Activated T-helper 2 cell treated with anti-CD3 and anti-CD28 coated beads, Interferon-gamma antibody, Interleukin-2, Interleukin-4, amounts not matched to agents 10 μg/mL and 5 μg/mL and 100 μg/mL, durations not matched to agents 14 hours and 24 hours and 36 hours (primary cell): Measurements from ENCODE around the gene CD177. TPM values are rescaled to one million over a fixed set of nuclear protein-coding genes. Genes with fewer than 3 reads are reported as not detected.
"Not testable (repeated sequence)": the region's sequence is repeated elsewhere in the genome, so short reads cannot be mapped to it uniquely, and the experiment has no call there.

Source experiments
- DNase-seq: peaks from one replicate; pipeline ENCODE4 v3.0.0; 2021; ENCODE audit warnings: low spot score
- H3K27ac Mint-ChIP-seq: one replicate; pipeline ENCODE4 v1.8.0; 2021; ENCODE audit warnings: mixed read lengths
- H3K27me3 Mint-ChIP-seq: one replicate; pipeline ENCODE4 v1.8.0; 2021; ENCODE audit warnings: low read depth, mixed read lengths
- H3K36me3 Mint-ChIP-seq: one replicate; pipeline ENCODE4 v1.8.0; 2021; ENCODE audit warnings: low read depth, mixed read lengths
- H3K4me1 Mint-ChIP-seq: one replicate; pipeline ENCODE4 v1.8.0; 2021; ENCODE audit warnings: low read depth, mixed read lengths
- H3K4me3 Mint-ChIP-seq: one replicate; pipeline ENCODE4 v1.8.0; 2021; ENCODE audit warnings: low read depth, mild to moderate bottlenecking, moderate library complexity, mixed read lengths
- H3K9me3 Mint-ChIP-seq: one replicate; pipeline ENCODE4 v1.8.0; 2021; ENCODE audit warnings: mixed read lengths
- intact Hi-C: fragments of 100-400 bp; cut with micrococcal nuclease; formaldehyde crosslinking; loops from one replicate; pipeline ENCODE4 v1.15.1; 2023
- total RNA-seq: library from RNA; stranded (reverse); gene quantifications from 2 replicates; pipeline ENCODE4 v1.2.3, GENCODE V29; 2022

Gene CD177
- total RNA-seq, 1 donor from 2014 or later: not detected

- DNase-seq, H3K9me3 Mint-ChIP-seq, H3K4me1 Mint-ChIP-seq, intact Hi-C loops, H3K4me3 Mint-ChIP-seq, H3K36me3 Mint-ChIP-seq, H3K27ac Mint-ChIP-seq, H3K27me3 Mint-ChIP-seq: not testable (repeated sequence)
Observed at GRCh38 chr19:43368897-43369296, 15.4 kb downstream of the CD177 start.

GRCh38 chr19:43371909-43372308, 18.4 kb downstream of the CD177 start:
- no peak for DNase-seq
- H3K4me3 Mint-ChIP-seq: no peak overlapping the region
- intact Hi-C loops: no loop called here
- no peaks in the 10 kb centered on the region for H3K27me3 Mint-ChIP-seq
- no peak overlapping the region for H3K27ac Mint-ChIP-seq
- H3K36me3 Mint-ChIP-seq: no peaks in the 10 kb centered on the region
- H3K9me3 Mint-ChIP-seq: no peaks in the 10 kb centered on the region
- no peaks in the 10 kb centered on the region for H3K4me1 Mint-ChIP-seq

- Mint-ChIP-seq H3K9me3 (no peaks in the 10 kb centered on the region), H3K4me3 (no peak overlapping the region), H3K4me1 (no peaks in the 10 kb centered on the region), H3K27ac (no peak overlapping the region), H3K36me3 (no peaks in the 10 kb centered on the region), H3K27me3 (no peaks in the 10 kb centered on the region)
- no peak for DNase-seq
- intact Hi-C loops: no loop called here
Observed at GRCh38 chr19:43372462-43372861, 19.0 kb downstream of the CD177 start.

GRCh38 chr19:43377624-43378023, 24.1 kb downstream of the CD177 start:
- H3K36me3 Mint-ChIP-seq, H3K27ac Mint-ChIP-seq, H3K4me3 Mint-ChIP-seq, H3K4me1 Mint-ChIP-seq, H3K9me3 Mint-ChIP-seq, H3K27me3 Mint-ChIP-seq, intact Hi-C loops, DNase-seq: not testable (repeated sequence)

GRCh38 chr19:43380008-43380407, 26.5 kb downstream of the CD177 start:
- Mint-ChIP-seq H3K27me3 (no peaks in the 10 kb centered on the region), H3K36me3 (no peaks in the 10 kb centered on the region), H3K4me3 (no peak overlapping the region), H3K4me1 (no peaks in the 10 kb centered on the region), H3K9me3 (no peaks in the 10 kb centered on the region), H3K27ac (no peak overlapping the region)
- intact Hi-C loops: no loop called here
- DNase-seq: no peak

- Mint-ChIP-seq H3K27ac (no peak overlapping the region), H3K27me3 (no peaks in the 10 kb centered on the region), H3K4me3 (no peak overlapping the region), H3K9me3 (no peaks in the 10 kb centered on the region), H3K36me3 (no peaks in the 10 kb centered on the region), H3K4me1 (no peaks in the 10 kb centered on the region)
- no peak for DNase-seq
- intact Hi-C loops: no loop called here
Observed at GRCh38 chr19:43380771-43381386, 27.4 kb downstream of the CD177 start.

- H3K9me3 Mint-ChIP-seq, H3K36me3 Mint-ChIP-seq, DNase-seq, H3K27me3 Mint-ChIP-seq, intact Hi-C loops, H3K4me1 Mint-ChIP-seq, H3K27ac Mint-ChIP-seq, H3K4me3 Mint-ChIP-seq: not testable (repeated sequence)
Observed at GRCh38 chr19:43382586-43383216, 29.2 kb downstream of the CD177 start.

GRCh38 chr19:43383254-43383653, 29.8 kb downstream of the CD177 start:
- H3K27me3 Mint-ChIP-seq, H3K27ac Mint-ChIP-seq, DNase-seq, H3K36me3 Mint-ChIP-seq, H3K4me1 Mint-ChIP-seq, intact Hi-C loops, H3K9me3 Mint-ChIP-seq, H3K4me3 Mint-ChIP-seq: not testable (repeated sequence)

GRCh38 chr19:43383759-43384158, 30.3 kb downstream of the CD177 start:
- intact Hi-C loops, H3K27me3 Mint-ChIP-seq, H3K9me3 Mint-ChIP-seq, H3K27ac Mint-ChIP-seq, H3K4me3 Mint-ChIP-seq, H3K4me1 Mint-ChIP-seq, DNase-seq, H3K36me3 Mint-ChIP-seq: not testable (repeated sequence)

GRCh38 chr19:43390903-43391551, 37.5 kb downstream of the CD177 start:
- not testable (repeated sequence) for H3K4me1 Mint-ChIP-seq, H3K4me3 Mint-ChIP-seq, H3K36me3 Mint-ChIP-seq

GRCh38 chr19:43391552-43391935, 38.1 kb downstream of the CD177 start:
- H3K36me3 Mint-ChIP-seq, H3K27me3 Mint-ChIP-seq, intact Hi-C loops, DNase-seq, H3K27ac Mint-ChIP-seq, H3K4me3 Mint-ChIP-seq, H3K4me1 Mint-ChIP-seq, H3K9me3 Mint-ChIP-seq: not testable (repeated sequence)

More at GRCh38 chr19:43390903-43391551, 37.5 kb downstream of the CD177 start:
- H3K27me3 Mint-ChIP-seq, DNase-seq, H3K9me3 Mint-ChIP-seq, intact Hi-C loops, H3K27ac Mint-ChIP-seq: not testable (repeated sequence)

GRCh38 chr19:43393501-43393900, 40.0 kb downstream of the CD177 start:
- DNase-seq, H3K4me3 Mint-ChIP-seq, H3K9me3 Mint-ChIP-seq, H3K27ac Mint-ChIP-seq, H3K36me3 Mint-ChIP-seq, intact Hi-C loops, H3K27me3 Mint-ChIP-seq, H3K4me1 Mint-ChIP-seq: not testable (repeated sequence)

GRCh38 chr19:43395561-43395960, 42.1 kb downstream of the CD177 start:
- H3K27ac Mint-ChIP-seq: no peak overlapping the region
- no peaks in the 10 kb centered on the region for H3K4me1 Mint-ChIP-seq
- no peaks in the 10 kb centered on the region for H3K36me3 Mint-ChIP-seq
- H3K27me3 Mint-ChIP-seq: peaks cover 1% of the 10 kb centered on the region
- no peak for DNase-seq
- H3K9me3 Mint-ChIP-seq: no peaks in the 10 kb centered on the region
- no peak overlapping the region for H3K4me3 Mint-ChIP-seq
- intact Hi-C loops: no loop called here
